GM12864 (cell line): ENCODE results near the gene ITGB8.
"Not testable (repeated sequence)": the region's sequence is repeated elsewhere in the genome, so short reads cannot be mapped to it uniquely, and the experiment has no call there.

ENCODE experiments used
- DNase-seq: peaks from one replicate; pipeline ENCODE4 v3.0.0-alpha.2; 2011; ENCODE audit warnings: low read depth
- H3K4me3 ChIP-seq: 2 replicates; pipeline ENCODE4 v1.5.1; 2011; ENCODE audit warnings: mild to moderate bottlenecking, low read depth, low read length, control low read depth
- CTCF ChIP-seq: IDR thresholded peaks from 2 replicates; pipeline ENCODE4 v1.5.1; 2011; ENCODE audit warnings: low read depth, mild to moderate bottlenecking, moderate library complexity, low read length, control low read depth, inconsistent platforms; ENCODE audit errors: missing control alignments

ITGB8 gene

GRCh38 chr7:20365486-20365885, 34.8 kb downstream of the ITGB8 start:
- DNase-seq = no peak
- H3K4me3 ChIP-seq = no peak overlapping the region
- TF ChIP-seq CTCF = no peak

GRCh38 chr7:20374399-20374798, 43.7 kb downstream of the ITGB8 start:
- TF ChIP-seq CTCF = no peak
- DNase-seq = no peak
- no peak overlapping the region for H3K4me3 ChIP-seq

- TF ChIP-seq CTCF = no peak
- DNase-seq = no peak
- H3K4me3 ChIP-seq = no peak overlapping the region
These were observed 46.1 kb downstream of the ITGB8 start for GRCh38 chr7:20376796-20377195.

GRCh38 chr7:20381406-20382034, 50.8 kb downstream of the ITGB8 start:
- no peak overlapping the region for H3K4me3 ChIP-seq
- no peak for DNase-seq
- TF ChIP-seq CTCF = no peak

GRCh38 chr7:20383351-20383750, 52.7 kb downstream of the ITGB8 start:
- TF ChIP-seq CTCF = no peak
- no peak overlapping the region for H3K4me3 ChIP-seq
- no peak for DNase-seq

GRCh38 chr7:20385126-20385525, 54.4 kb downstream of the ITGB8 start:
- TF ChIP-seq CTCF = no peak
- no peak overlapping the region for H3K4me3 ChIP-seq
- DNase-seq = no peak

- no peak for DNase-seq
- no peak overlapping the region for H3K4me3 ChIP-seq
- no peak for TF ChIP-seq CTCF
These were observed 57.4 kb downstream of the ITGB8 start for GRCh38 chr7:20388084-20388483.

- not testable (repeated sequence) for DNase-seq
These were observed 58.5 kb downstream of the ITGB8 start for GRCh38 chr7:20389192-20389591.

More at GRCh38 chr7:20389192-20389591, 58.5 kb downstream of the ITGB8 start:
- H3K4me3 ChIP-seq = not testable (repeated sequence)
